GM12878 (cell line): ENCODE results near the gene ELOA. TPM values are rescaled to one million over a fixed set of nuclear protein-coding genes. Genes with fewer than 3 reads are reported as not detected.

Source experiments
- ATAC-seq: fragments of 200-7000 bp; cut with Tn5 transposase; 3 replicates; pipeline ENCODE4 v1.9.1; 2020; ENCODE audit warnings: mild to moderate bottlenecking, moderate library complexity
- BruUV-seq: library from RNA; stranded (reverse); fragments of 400-500 nt; replicated peaks from 2 replicates; lab custom pipeline; 2021; lab: Mats Ljungman, UMichigan
- CTCF ChIA-PET: fragments of 300-600 bp; sonication (Branson Sonifier 250); formaldehyde crosslinking; extraction: SDS; loops from one replicate; lab custom pipeline; 2021; ENCODE audit warnings: inconsistent platforms; lab: Yijun Ruan, JAX
- POLR2A ChIA-PET: fragments of 350-600 bp; formaldehyde crosslinking; extraction: SDS; loops from one replicate; lab custom pipeline; 2021; ENCODE audit warnings: inconsistent platforms; lab: Charles Lee
- RAD21 ChIA-PET: fragments of 300-600 bp; sonication (Branson Sonifier 250); formaldehyde crosslinking; loops from one replicate; lab custom pipeline; 2023; ENCODE audit warnings: antibody characterized with exemption; ENCODE audit not compliant: unreplicated experiment; lab: Charles Lee
- SMC1A ChIA-PET: fragments of 300-600 bp; sonication (Branson Sonifier 250); formaldehyde crosslinking; loops from one replicate; lab custom pipeline; 2023; ENCODE audit not compliant: unreplicated experiment, uncharacterized antibody; lab: Charles Lee
- DNase-seq: peaks from one replicate; pipeline ENCODE4 v3.0.0-alpha.2; 2011; ENCODE audit warnings: low read depth, low spot score
- FAIRE-seq: peaks from 3 replicates; lab custom pipeline; 2011; peaks lifted over from hg19 to GRCh38; lab: Jason Lieb, UNC
- H2AFZ ChIP-seq: 2 replicates; pipeline ENCODE4 v1.6.0; 2011; ENCODE audit warnings: low read depth, low read length, control low read depth; ENCODE audit not compliant: control insufficient read depth
- H3K27ac ChIP-seq: 2 replicates; pipeline ENCODE4 v1.5.1; 2011; ENCODE audit warnings: control low read depth; ENCODE audit not compliant: control insufficient read depth, insufficient read depth
- H3K27me3 ChIP-seq, 2 experiments: replicated peaks in 1 of 2; 2 replicates each; pipeline versions ENCODE4 v1.6.0 to v1.6.1; 2011; ENCODE audit warnings: low read length in 1 of 2; ENCODE audit not compliant: control insufficient read depth in 2 of 2, insufficient read depth in 2 of 2
- H3K36me3 ChIP-seq, 2 experiments: 2 replicates each; pipeline ENCODE4 v1.5.1; 2011; ENCODE audit warnings: low read length in 1 of 2; ENCODE audit not compliant: control insufficient read depth in 2 of 2, insufficient read depth in 2 of 2
- H3K4me1 ChIP-seq: 2 replicates; pipeline ENCODE4 v1.6.1; 2011; ENCODE audit warnings: mild to moderate bottlenecking, low read length, moderate library complexity, mixed read lengths; ENCODE audit not compliant: control insufficient read depth, insufficient read depth
- H3K4me2 ChIP-seq: 2 replicates; pipeline ENCODE4 v1.6.0; 2011; ENCODE audit warnings: control low read depth; ENCODE audit not compliant: control insufficient read depth, insufficient read depth
- H3K4me3 ChIP-seq: fragments of 200-600 bp; sonication (generic); 2 replicates; pipeline ENCODE4 v1.5.1; 2016
- H3K79me2 ChIP-seq: 2 replicates; pipeline ENCODE4 v1.6.0; 2011; ENCODE audit warnings: low read length; ENCODE audit not compliant: control insufficient read depth, insufficient read depth
- H3K9ac ChIP-seq: 2 replicates; pipeline ENCODE4 v1.8.0; 2011; ENCODE audit warnings: low read length, control low read depth, mixed read lengths; ENCODE audit not compliant: control insufficient read depth, insufficient read depth
- H3K9me3 ChIP-seq: replicated peaks from 3 replicates; pipeline ENCODE4 v1.5.1; 2011; ENCODE audit warnings: mild to moderate bottlenecking, low read length; ENCODE audit not compliant: control insufficient read depth, insufficient read depth
- H4K20me1 ChIP-seq: 2 replicates; pipeline ENCODE4 v1.6.0; 2011; ENCODE audit not compliant: control insufficient read depth, insufficient read depth
- BCL3 ChIP-seq: IDR thresholded peaks from 2 replicates; pipeline ENCODE4 v1.6.1; 2011; ENCODE audit warnings: borderline replicate concordance, low read depth, mild to moderate bottlenecking, moderate library complexity, low read length; ENCODE audit not compliant: insufficient read depth, poor library complexity, severe bottlenecking
- EGR1 ChIP-seq, 2 experiments: IDR thresholded peaks; 1 replicate in 1 of 2; 2 replicates in 1 of 2; pipeline ENCODE4 v1.6.1; 2011 to 2012; ENCODE audit warnings: low read depth in 2 of 2, low read length in 2 of 2, borderline replicate concordance in 1 of 2, mild to moderate bottlenecking in 1 of 2, moderate library complexity in 1 of 2
- FOS ChIP-seq: IDR thresholded peaks from 3 replicates; pipeline ENCODE4 v1.6.1; 2011; ENCODE audit warnings: borderline replicate concordance; ENCODE audit not compliant: insufficient read length; ENCODE audit errors: extremely low read depth
- MYC ChIP-seq: IDR thresholded peaks from 2 replicates; pipeline ENCODE4 v1.6.1; 2011; ENCODE audit warnings: mild to moderate bottlenecking, low read length, moderate library complexity, inconsistent platforms; ENCODE audit not compliant: insufficient read depth, insufficient replicate concordance, insufficient read length, severe bottlenecking
- NFXL1 ChIP-seq: fragments of 450-650 bp; IDR thresholded peaks from 2 replicates; pipeline ENCODE4 v1.6.1; 2017; ENCODE audit warnings: antibody characterized with exemption, mild to moderate bottlenecking, borderline replicate concordance
- PKNOX1 ChIP-seq: fragments of 450-650 bp; IDR thresholded peaks from 2 replicates; pipeline ENCODE4 v1.6.1; 2016; ENCODE audit warnings: mild to moderate bottlenecking
- RFX5 ChIP-seq: IDR thresholded peaks from 2 replicates; pipeline ENCODE4 v1.6.1; 2011; ENCODE audit warnings: low read depth, low read length, improper control_type of control experiment
- SMAD1 ChIP-seq: fragments of 450-650 bp; IDR thresholded peaks from 2 replicates; pipeline ENCODE4 v1.6.1; 2018; ENCODE audit warnings: mild to moderate bottlenecking, low read depth; ENCODE audit not compliant: partially characterized antibody
- SMAD5 ChIP-seq: IDR thresholded peaks from 2 replicates; pipeline ENCODE4 v1.6.1; 2016; ENCODE audit warnings: antibody characterized with exemption, low read depth
- STAT3 ChIP-seq: IDR thresholded peaks from 2 replicates; pipeline ENCODE4 v1.6.1; 2011; ENCODE audit warnings: low read depth, low read length, improper control_type of control experiment
- YY1 ChIP-seq: IDR thresholded peaks from 2 replicates; pipeline ENCODE4 v1.6.1; 2011; ENCODE audit warnings: low read depth, mild to moderate bottlenecking, low read length
- ZBED1 ChIP-seq: IDR thresholded peaks from 2 replicates; pipeline ENCODE4 v1.6.1; 2016; ENCODE audit warnings: borderline replicate concordance
- WGBS: methylation state at CpG from one replicate; pipeline ENCODE4 v1.1.6; 2016; ENCODE audit warnings: low lambda C conversion rate; ENCODE audit not compliant: insufficient replicate concordance, insufficient coverage; ENCODE audit errors: missing lambda C conversion rate; 5-methylcytosine and 5-hydroxymethylcytosine counted together
- in situ Hi-C: fragments of 300-500 bp; cut with MboI; formaldehyde crosslinking; loops from 9 replicates; pipeline ENCODE4 v1.14.3; 2018; ENCODE audit warnings: mixed read lengths
- intact Hi-C: fragments of 100-400 bp; cut with micrococcal nuclease; formaldehyde crosslinking; loops from one replicate; pipeline ENCODE4 v1.14.2; 2022; ENCODE audit not compliant: unreplicated experiment
- polyA plus RNA-seq, 11 experiments: library from polyadenylated mRNA; depleted of rRNA in 4 of 11; unstranded in 6 of 11; stranded (reverse) in 5 of 11; fragments of >200 nt; fragmentation: Nextera tagmentation in 4 of 11; fragmentation: Illumina TruSeq in 1 of 11; extraction: Ambion mirVana in 4 of 11; extraction: Trizol in 1 of 11; gene quantifications; 1 replicate in 1 of 11; 2 replicates in 10 of 11; pipeline versions ENCODE4 v1.2.1 to v1.2.3, GENCODE V29; 2011 to 2016; ENCODE audit warnings: inconsistent platforms in 2 of 11, missing spikeins in 2 of 11, low read depth in 1 of 11
- total RNA-seq, 4 experiments: library from RNA; depleted of rRNA in 3 of 4; stranded (reverse); fragments of >200 nt in 3 of 4; fragmentation: Illumina TruSeq in 1 of 4; extraction: Trizol in 1 of 4; gene quantifications; 2 replicates each; pipeline versions ENCODE4 v1.2.1 to v1.2.3, GENCODE V29; 2013 to 2021

ELOA gene
- total and polyA plus RNA-seq, 10 of the 15 experiments (the other 5 are each of a cell fraction or from before 2014, with no cell fraction given), result 20.1 to 63.6 (median 39.8) TPM

GRCh38 chr1:23701310-23701709 is 42.0 kb upstream of the ELOA start:
- POLR2A ChIA-PET, result interaction anchor here (0.5 kb wide), 1 partner anchor 35 kb away, joined by 4 read pairs; no protein-coding TSS in a partner anchor
- H3K27ac ChIP-seq, result no peak overlapping the region
- FAIRE-seq (no peak), ATAC-seq (no peak), DNase-seq (no peak)
- H3K4me2 ChIP-seq, result no peak overlapping the region
- SMC1A ChIA-PET, result interaction anchor here (1.8 to 10.9 kb wide), 3 partner anchors 10 to 45 kb away, joined by 6 to 137 read pairs (median 10); partner anchors contain the start of genes ELOA and RPL11
- intact Hi-C loops, result no loop called here
- WGBS, result 78% methylated on average over 2 of the region's 2 CpGs
- H3K4me3 ChIP-seq, result no peak overlapping the region
- H3K4me1 ChIP-seq, result 0 out of 2 replicates have a peak, but pooled peaks cover 3% of the 10 kb centered on the region
- H3K36me3 ChIP-seq, result peaks cover 22 to 55% of the 10 kb centered on the region in 2 experiments
- RAD21 ChIA-PET, result interaction anchor here (0.6 kb wide), 1 partner anchor 56 kb away, joined by 3 read pairs; no protein-coding TSS in a partner anchor
- H3K79me2 ChIP-seq, result peaks cover 37% of the 10 kb centered on the region
- CTCF ChIA-PET, result interaction anchor here (1.7 to 2.0 kb wide), 3 partner anchors 9 to 44 kb away, joined by 5 to 8 read pairs (median 7); partner anchors contain the start of gene RPL11
- H3K27me3 ChIP-seq, result no peaks in the 10 kb centered on the region
- no peak overlapping the region for H2AFZ ChIP-seq
- H3K9ac ChIP-seq, result no peak overlapping the region
- no TSS peak for BruUV-seq
- H4K20me1 ChIP-seq, result peaks cover 6% of the 10 kb centered on the region
- TF ChIP-seq PKNOX1 (no peak), SMAD5 (0 out of 2 replicates have a peak, but pooled peaks have one; percentile 18), SMAD1 (no peak)
- H3K9me3 ChIP-seq, result no peaks in the 10 kb centered on the region
- in situ Hi-C loops, result no loop called here

DNA sequence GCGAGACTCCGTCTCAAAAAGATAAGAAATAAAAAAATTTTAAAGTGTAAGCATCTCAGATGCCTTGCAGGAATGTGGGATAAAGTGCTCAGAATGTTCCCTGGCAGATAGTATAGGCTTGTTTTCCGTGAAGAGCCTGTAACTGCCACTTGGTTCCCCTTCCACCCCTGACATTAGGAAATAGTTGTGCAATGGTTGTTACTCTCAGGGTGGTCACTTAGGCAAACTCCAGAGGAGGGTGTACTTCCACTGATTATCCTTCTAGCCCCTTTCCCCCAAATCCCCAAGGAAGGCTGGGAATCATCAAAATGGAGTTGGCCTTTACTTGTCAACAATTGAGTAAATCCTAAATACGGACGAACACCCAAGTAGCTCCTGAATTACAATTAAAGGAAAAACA is 41.3 kb upstream of the ELOA start:
- H3K4me2 ChIP-seq, result no peak overlapping the region
- no peak overlapping the region for H2AFZ ChIP-seq
- 98% methylated on average over 5 of the region's 5 CpGs for WGBS
- peaks cover 30% of the 10 kb centered on the region for H3K79me2 ChIP-seq
- no peaks in the 10 kb centered on the region for H3K9me3 ChIP-seq
- BruUV-seq, result no TSS peak
- FAIRE-seq, result no peak
- ChIA-PET CTCF (interaction anchor here (1.0 to 2.0 kb wide), 7 partner anchors 8 to 70 kb away, joined by 3 to 8 read pairs (median 5); partner anchors contain the start of gene RPL11), POLR2A (interaction anchor here (0.8 kb wide), 1 partner anchor 21 kb away, joined by 9 read pairs; no protein-coding TSS in a partner anchor), SMC1A (interaction anchor here (0.8 to 1.8 kb wide), 4 partner anchors 9 to 25 kb away, joined by 3 to 7 read pairs (median 4); no protein-coding TSS in a partner anchor), RAD21 (no interaction called here)
- H3K4me1 ChIP-seq, result 0 out of 2 replicates have a peak, but pooled peaks cover 3% of the 10 kb centered on the region
- no peak for DNase-seq
- intact Hi-C loops (no loop called here), in situ Hi-C loops (no loop called here)
- peaks cover 20 to 50% of the 10 kb centered on the region in 2 experiments for H3K36me3 ChIP-seq
- ATAC-seq, result no peak
- no peak overlapping the region for H3K9ac ChIP-seq
- H3K4me3 ChIP-seq, result no peak overlapping the region
- H3K27me3 ChIP-seq, result no peaks in the 10 kb centered on the region
- H3K27ac ChIP-seq, result no peak overlapping the region
- H4K20me1 ChIP-seq, result peaks cover 6% of the 10 kb centered on the region; the same call in 1 of the 2 replicates
- TF ChIP-seq NFXL1, result no peak
- no peak for TF ChIP-seq BCL3
- no peak for TF ChIP-seq STAT3
- TF ChIP-seq MYC, result no peak
- TF ChIP-seq EGR1 (IDR thresholded peaks at IDR 0.05; ENCODE audit: borderline replicate concordance in 1 of 2, low read depth in 2 of 2, low read length in 2 of 2), result no peak
- TF ChIP-seq ZBED1, result no peak
- TF ChIP-seq RFX5, result no peak
- no peak for TF ChIP-seq YY1
- TF ChIP-seq SMAD1, result no peak
- no peak for TF ChIP-seq FOS
